Stimulated activated CD4-positive, alpha-beta T cell treated with anti-CD3 and anti-CD28 coated beads, Interleukin-12 subunit alpha, Interleukin-12 subunit beta, amount 100 ng/mL, for 24 hours (primary cell): ENCODE results near the gene FASLG.
A peak's percentile ranks its signal among the peaks of the same experiment; 100 is the strongest.
"Not testable (repeated sequence)": the region's sequence is repeated elsewhere in the genome, so short reads cannot be mapped to it uniquely, and the experiment has no call there.

Experiments used
- DNase-seq, 2 experiments: peaks; one replicate each; pipeline ENCODE4 v3.0.0-alpha.2; 2020; ENCODE audit warnings: low read depth in 2 of 2

Gene FASLG, protein sequence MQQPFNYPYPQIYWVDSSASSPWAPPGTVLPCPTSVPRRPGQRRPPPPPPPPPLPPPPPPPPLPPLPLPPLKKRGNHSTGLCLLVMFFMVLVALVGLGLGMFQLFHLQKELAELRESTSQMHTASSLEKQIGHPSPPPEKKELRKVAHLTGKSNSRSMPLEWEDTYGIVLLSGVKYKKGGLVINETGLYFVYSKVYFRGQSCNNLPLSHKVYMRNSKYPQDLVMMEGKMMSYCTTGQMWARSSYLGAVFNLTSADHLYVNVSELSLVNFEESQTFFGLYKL

DNA sequence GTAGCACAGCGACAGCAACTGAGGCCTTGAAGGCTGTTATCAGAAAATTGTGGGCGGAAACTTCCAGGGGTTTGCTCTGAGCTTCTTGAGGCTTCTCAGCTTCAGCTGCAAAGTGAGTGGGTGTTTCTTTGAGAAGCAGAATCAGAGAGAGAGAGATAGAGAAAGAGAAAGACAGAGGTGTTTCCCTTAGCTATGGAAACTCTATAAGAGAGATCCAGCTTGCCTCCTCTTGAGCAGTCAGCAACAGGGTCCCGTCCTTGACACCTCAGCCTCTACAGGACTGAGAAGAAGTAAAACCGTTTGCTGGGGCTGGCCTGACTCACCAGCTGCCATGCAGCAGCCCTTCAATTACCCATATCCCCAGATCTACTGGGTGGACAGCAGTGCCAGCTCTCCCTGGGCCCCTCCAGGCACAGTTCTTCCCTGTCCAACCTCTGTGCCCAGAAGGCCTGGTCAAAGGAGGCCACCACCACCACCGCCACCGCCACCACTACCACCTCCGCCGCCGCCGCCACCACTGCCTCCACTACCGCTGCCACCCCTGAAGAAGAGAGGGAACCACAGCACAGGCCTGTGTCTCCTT lies at the start of gene FASLG:
Gene FASLG, plus strand, starts transcription at position 233 of the 583 bp plus-strand sequence. Its CDS starts 99 bp downstream, at position 332.
- peak in 1 of 2 experiments; percentile 62 for DNase-seq

DNA sequence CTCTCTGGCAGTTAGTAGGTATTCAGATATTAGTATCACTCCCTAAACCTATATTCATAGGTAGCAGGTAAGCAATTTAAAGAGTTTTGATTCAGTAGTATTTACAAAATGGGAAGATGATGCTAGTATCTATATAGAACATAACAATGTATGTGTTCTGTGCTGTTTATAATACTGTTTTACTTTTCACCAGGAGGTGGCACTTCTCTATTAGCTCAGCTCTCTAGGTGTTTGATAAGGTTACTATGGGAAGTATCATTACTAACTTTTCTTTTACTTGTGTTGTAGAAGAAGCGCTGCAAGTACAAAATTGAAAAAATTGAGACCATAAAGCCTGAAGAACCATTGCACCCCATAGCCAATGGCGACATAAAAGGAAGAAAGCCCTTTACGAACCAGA lies 49.4 kb upstream of the FASLG start:
- no peak for DNase-seq

DNA sequence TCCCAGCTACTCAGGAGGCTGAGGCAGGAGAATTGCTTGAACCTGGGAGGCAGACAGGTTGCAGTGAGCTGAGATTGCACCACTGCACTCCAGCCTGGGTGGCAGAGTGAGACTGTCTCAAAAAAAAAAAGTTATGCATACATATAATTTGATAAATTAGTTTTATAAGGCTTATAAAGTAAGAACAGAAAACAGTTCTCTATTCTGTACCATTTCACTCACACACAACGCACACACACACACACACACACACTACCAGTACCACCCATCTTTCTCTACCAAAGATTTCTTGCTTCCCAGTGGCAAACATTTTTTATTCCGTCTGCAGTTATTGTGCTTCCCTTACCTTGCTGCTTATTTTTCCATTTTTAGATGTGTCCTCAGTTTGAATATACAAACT lies 46.4 kb upstream of the FASLG start:
- no peak for DNase-seq

DNA sequence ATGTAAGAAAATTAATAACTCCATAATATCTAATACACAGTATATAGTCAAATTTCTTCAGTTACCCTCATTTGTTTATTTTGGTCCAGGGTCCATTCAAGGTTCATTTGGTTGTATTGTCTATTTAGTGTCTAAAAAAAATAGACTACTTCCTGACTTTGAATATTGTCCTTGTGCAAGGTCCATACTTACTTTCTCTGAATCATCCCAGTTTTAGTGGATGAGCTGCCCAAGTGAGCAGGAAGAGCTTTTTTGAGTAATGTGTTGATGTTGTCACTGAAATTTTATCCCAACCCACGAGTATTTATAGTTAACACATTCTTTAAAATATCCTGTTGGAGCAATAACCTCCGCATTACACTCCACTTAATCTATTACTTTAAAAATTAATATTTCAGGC lies 45.6 kb upstream of the FASLG start:
- DNase-seq, result no peak

DNA sequence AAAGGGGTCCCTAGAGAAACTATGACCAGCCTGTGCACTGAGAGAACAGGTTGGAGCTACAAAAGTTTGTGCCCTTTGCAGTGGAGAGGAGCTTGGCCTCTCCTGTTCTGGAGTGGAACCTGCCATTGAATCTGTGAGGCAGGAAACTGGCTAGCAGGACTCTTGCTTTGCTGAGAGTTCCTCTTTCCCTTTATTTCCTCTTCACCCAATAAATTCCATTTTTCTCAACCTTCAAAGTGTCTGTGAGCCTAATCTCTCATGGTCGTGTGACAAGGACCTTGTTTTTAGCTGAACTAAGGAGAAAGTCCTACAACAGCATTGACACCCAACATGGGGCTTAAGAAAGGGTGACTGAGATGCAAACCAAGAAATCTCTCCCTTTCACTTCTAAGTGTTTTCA lies 42.7 kb upstream of the FASLG start:
- DNase-seq, result no peak

DNA sequence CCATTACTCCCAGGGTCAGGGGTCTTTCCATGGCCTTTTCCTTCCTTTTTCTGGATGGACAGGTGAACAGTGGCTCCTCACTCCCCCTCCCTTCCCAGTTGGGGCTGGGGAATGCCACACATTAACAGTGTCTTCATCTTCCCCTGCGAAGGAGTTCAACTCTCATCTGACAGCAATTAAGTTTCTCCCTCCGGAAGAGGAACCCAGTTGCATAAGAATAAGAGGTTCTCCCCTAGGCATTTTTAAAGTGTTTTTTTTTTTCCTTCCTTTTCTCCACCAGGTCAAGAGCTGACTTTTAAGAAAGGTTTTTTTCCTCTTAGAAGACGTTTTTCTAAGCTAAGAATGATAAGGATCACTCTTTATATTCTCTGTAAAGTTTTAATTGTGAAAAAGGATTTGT lies 42.3 kb upstream of the FASLG start:
- no peak for DNase-seq

DNA sequence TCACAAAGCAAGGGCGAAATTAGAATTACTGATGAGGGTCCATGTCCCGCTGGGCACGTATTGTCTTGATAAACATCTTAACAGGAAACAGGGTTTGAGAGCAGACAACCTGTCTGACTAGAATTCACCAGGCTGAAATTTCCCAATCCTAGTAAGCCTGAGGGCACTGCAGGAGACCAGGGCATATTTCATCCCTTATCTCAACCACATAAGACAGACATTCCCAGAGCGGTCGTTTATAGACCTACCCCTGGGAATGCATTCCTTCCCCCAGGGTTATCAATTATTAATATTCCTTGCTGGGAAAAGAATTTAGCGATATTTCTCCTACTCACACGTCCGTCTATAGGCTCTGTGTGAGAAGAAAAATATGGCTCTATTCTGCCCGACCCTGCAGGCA lies 38.3 kb upstream of the FASLG start:
- not testable (repeated sequence) for DNase-seq

DNA sequence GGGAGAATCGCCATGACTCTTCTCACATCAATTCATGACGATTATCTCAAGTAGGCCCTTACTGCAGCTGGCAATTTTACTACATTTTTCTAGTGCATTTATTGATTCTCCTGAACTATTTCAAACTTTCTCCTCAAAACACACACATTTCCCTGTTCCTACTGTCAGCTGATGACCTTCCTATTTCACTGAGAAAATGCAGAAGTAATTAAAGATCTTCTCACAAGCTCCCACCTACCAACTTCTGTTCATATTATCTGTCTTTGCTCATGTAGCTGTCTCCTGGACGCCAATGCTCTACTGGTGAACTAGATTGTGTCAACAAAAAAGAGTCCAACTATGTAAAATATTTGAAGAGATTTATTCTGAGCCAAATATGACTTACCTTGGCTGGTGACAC lies 36.4 kb upstream of the FASLG start:
- no peak for DNase-seq

DNA sequence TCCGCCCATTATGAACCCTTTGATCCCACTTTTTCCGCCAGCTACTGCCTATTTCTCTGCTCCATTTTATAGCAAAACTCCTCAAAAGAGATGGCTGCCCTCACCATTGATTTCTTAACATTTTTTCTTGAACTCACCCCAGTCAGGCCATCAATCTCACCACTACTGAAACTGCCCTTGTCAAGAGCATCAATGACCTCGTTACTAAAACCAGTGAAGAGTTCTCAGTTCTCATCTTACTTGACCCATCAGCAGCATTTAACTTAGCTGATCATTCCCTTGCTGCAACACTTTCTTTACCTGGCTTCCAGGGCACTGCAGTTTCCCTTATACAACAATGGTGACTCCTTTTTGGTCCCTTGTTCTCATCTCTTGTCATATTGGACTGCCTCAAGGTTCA lies 35.2 kb upstream of the FASLG start:
- no peak for DNase-seq

DNA sequence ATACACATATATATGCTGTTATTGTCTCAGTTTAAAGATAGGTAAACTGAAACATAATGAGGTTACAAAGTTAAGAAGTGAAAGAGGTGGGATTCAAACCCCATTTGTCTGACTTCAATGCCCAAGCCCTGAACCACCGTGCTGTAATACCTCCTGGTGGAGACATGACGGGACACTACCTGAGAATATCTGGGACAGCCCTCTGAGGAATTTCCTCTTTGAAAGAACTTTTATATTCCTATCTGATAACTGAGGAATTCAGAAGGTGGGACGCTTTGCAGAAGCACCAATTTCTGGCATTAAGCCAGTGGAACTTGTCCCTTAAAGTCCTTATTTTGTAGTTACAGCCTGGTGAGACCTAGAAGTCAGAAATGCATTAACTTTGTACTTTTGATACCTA lies 32.1 kb upstream of the FASLG start:
- no peak for DNase-seq

DNA sequence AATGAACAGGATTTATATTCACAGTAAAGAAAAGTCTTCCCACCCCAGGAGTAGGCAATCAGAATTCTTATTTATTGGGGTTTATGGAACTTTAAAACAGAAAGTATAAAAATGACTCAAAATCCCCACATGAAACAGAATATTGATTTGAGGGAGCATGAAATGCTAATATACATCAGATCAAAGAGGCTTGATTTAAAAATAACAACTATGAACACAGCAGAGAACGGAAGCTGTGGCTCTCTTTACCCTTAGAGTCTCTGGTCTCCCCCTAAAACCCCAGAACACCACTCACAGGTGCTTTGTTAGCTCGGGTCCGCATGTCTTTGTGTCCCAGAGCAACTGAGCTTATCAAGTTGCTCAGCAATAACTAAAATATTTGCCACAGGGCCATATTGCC lies 31.2 kb upstream of the FASLG start:
- DNase-seq, result no peak

DNA sequence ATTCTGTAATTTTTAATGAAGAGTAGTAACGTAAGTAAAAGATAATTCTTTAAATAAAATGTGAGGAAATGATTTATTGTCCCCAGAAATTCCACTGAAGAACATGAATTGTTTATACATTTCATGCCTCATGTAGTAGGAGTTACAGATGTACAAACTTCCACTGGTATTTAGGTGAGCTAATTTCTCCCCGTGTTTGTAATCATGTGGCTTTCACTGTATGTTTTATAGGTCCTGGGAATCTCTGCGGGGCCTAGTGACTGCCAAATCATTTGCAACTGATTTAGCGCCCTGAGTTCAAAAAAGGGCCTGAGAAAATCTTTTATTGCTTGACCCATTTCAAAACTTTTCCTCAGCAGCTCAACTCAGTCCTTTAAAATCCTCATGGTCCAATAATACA lies 30.5 kb upstream of the FASLG start:
- no peak for DNase-seq

DNA sequence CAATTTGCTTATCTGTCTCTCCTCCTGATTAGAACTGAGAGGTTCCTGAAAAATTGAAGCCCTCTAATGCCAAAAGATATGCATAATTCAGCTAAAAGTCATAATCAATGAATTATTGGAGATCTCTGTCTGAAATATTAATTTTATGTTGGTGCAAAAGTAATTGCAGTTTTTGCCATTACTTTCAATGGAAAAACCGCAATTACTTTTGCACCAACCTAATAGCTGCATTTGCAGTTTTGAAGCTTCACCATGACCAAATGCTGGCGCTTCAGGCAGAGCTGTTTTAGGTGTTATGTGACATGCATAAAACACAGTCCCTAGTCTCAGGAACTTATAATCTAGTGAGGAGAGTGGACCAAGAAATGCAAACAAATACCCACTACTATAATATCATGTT lies 29.7 kb upstream of the FASLG start:
- DNase-seq, result no peak

DNA sequence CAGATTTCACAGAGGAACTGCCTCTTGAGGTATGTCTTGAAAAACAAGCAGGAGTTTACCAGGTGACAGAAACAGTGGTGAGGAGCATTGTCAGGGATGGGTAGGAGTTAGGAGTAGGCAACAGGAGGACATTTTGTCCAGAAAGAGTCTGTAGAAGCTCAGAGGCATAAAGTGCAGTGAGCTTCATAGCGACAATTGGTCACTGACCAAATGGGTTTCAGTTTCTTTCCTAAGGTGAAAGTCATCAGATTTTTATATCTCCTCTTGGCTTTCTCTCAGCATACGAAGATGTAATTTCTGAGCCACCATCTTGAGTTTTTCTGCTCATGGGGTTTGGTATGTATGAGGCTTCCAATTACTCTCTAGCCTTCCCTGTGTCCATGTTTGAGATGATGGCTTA lies 29.3 kb upstream of the FASLG start:
- DNase-seq, result no peak

DNA sequence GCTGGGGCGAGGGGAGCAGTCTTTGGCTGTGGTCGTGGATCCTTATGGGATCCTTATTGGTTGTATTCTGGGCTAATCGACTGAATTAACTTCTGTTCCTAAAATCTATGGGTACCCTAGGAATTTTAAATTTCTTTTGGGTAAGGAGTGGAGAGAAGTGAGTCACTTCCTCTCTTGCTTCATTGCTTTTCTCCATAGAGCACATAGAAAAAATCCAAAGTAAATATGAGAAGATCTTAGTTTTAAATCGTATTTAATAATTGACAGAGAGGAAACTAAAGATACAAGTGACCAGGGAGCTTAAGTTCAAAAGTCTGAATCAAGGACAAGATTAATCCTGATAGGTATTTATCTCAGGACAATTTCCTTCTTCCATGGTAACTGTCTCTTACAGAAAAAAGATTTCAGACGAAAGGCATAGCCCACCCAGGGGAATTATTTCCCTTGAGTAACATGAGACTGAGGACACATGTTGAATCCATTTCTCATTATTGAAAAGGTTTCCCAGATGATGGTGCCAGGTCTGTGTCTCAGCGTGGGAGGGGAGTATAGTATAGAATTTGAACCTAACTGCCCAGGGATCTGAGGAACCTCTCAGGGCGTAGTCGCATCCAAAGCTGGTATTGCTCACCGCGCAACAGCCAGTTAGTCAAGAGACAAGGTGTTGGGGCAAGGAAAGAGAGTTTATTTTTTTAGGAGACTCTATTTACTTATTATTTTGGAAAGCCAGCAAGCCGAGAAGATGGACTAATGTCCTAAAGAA lies 28.7 kb upstream of the FASLG start:
- DNase-seq, result no peak

DNA sequence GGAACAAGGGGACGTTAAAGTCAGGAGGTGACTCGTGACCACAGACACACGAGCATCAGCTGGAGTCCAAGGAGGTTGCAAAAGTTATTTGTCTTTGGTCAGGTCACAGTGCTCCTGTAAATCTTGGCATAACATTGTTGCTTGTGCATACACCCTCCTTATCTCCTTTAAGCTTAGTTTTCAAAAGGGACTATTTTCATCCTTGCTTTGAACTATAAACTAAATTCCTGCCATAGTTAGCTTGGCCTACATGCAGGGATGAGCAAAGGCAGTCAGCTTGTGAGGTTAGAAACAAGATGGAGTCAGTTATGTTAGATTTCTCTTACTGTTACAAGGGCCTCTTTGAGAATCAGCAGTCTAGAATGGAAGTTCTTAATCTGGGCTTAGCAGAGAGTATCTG lies 28.0 kb upstream of the FASLG start:
- DNase-seq, result no peak

DNA sequence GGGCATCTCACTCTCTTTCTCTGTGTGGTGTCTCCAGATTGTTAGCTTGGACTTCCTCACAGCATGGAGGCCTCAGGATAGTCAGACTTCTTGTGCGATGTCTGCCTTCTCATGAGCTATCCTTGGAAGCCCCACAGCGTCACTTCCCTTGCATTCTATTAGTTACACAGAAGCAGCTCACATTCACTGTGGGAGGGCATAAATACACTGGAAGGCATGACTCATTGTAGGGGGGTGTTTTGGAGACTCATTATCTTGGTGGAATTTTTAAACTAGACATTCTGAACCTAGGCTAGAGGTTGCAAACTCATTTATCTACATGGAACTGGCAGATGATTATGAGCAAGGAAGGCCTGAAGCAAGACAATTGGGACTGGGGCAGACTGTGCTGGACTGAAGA lies 21.4 kb upstream of the FASLG start:
- DNase-seq, result no peak

DNA sequence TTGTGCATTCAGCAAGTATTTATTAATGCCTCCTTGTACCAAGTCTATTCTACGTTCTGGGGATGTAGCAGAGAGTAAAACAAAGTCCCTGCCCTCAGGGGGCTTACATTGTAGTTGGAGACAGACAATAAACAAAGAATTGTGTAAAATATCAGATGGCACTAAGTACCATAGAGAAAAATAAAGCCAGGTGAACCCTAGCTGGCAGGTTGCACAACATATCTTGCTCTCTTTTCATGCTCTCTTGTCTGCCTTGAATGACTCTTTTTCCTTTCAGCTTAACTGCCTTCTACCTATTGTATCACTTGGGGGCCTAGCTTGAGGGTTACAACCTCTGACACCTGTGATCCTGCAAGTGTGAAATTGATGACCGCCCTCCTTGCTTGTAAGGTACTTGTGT lies 20.7 kb upstream of the FASLG start:
- no peak for DNase-seq

DNA sequence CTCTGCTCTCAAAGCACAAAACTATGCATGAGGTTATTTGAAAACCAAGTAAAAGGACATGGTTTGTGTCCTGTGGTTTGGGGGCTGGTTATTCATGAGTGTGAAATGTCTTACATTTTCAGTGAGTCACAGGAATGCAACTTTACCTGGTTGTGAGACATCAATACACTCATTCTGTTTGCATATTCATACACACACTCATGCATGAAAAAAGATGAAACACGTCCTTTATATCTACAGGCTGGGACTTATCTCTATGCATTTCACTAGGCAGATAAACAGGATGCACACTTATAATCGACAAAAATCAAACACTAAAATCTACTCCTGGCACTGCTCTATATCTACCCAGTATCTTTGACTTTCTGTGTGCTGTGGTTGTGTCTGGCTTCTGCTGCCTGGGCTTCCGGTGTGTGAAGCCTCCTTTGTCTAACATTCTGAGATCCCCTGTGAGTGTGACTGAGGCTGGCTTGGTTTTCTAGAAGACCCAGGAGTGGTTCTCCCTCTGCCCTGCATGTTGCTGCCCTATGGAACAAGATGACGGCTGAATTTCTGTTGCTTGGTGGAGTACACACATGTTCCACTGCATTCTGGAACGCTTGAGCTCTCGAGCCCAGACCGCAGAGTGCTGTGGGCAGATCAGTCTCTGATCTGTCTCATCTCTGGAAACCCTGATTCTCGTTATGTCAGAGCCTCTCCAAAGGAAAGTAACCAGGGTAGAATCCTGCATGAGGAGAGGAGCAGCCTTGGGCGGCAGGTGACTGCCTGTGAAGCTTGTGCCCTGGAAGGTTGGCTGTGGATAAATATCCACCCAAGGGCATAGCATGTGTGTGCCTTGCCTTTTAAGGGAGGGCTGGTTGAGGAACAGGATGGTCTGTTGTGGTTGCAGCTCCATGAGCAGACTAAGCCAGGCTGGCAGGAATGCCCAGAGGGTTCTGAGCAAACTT lies 19.7 kb upstream of the FASLG start:
- peak; percentile 63 to 72 for DNase-seq

DNA sequence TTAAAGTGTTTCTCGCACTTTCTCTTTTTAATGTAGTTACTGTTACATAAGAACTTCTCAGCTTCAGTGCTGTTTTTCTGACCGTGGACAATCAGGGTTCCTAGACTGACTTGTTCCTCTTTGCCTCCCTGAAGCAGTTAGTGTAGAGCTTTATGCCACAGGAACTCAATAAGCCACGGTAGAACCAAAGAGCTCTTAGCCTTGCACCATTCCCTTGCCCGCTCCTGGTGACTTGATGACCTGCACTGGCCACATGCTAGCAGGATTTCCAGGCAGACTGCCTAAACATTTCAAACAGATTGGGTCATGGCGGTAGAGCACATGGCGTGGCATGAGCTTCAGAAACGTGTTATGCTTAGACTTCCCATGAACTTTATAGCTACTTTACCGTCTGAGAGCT lies 18.8 kb upstream of the FASLG start:
- no peak for DNase-seq

DNA sequence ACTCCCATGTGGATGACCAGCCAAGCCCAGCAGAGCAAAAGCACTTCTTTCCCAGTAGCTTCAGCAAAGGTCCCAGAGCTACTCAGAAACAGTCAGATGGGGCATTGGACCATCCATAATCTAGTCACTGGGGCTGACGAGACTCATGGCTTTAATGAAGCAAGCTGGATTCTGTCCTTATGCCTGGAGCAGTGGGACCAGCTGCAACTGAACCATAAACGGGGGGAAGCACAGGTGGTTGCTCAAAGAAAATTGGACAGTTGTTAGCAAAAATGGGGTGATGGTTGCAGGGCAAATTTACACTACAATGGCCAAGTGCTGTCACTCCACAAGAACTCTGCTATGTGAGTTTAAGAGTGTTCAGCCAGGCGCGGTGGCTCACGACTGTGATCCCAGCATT lies 17.4 kb upstream of the FASLG start:
- no peak for DNase-seq

DNA sequence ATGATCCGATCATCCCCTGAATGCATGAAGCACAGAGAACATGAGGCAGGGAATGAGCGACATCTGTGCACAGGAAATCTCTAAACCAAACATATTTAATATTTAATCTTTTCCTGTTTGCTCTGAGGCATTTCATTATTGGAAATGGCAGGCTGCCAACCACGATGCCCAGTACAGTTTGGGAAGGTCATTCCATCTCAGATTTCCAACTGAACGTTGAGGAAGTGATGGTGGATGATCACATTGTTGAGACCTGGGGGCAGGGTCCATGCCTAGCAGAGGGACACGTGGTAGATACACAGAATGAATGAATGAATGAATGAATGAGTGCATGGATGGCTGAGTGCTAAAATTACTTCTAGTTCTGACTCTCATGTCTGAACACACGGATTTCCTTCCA lies 15.9 kb upstream of the FASLG start:
- no peak for DNase-seq
